Stomach (tissue), 9 donors: Measurements from ENCODE around the gene ESPN. TPM values are rescaled to one million over a fixed set of nuclear protein-coding genes. Genes with fewer than 3 reads are reported as not detected.

Experiments used
- DNase-seq, 2 donors: peaks; one replicate each; pipeline versions ENCODE4 v3.0.0 to v3.0.0-alpha.2; 2013 to 2019
- H3K27ac ChIP-seq, 5 donors: fragments of 200-600 bp in 4 of 5; sonication (generic) in 4 of 5; one replicate each; pipeline ENCODE4 v1.5.1; 2013 to 2019; ENCODE audit warnings: mild to moderate bottlenecking in 1 of 5, moderate library complexity in 1 of 5
- H3K27me3 ChIP-seq, 3 donors: fragments of 200-600 bp; sonication (generic); one replicate each; pipeline ENCODE4 v1.5.1; 2017 to 2019; ENCODE audit warnings: mixed run types in 1 of 3
- H3K36me3 ChIP-seq, 4 donors: fragments of 200-600 bp; sonication (generic); 1 replicate in 3 of 4; 2 replicates in 1 of 4; pipeline ENCODE4 v1.5.1; 2016 to 2019
- H3K4me1 ChIP-seq, 4 donors: fragments of 200-600 bp; sonication (generic); one replicate each; pipeline ENCODE4 v1.5.1; 2016 to 2019
- H3K4me3 ChIP-seq, 4 donors: fragments of 200-600 bp; sonication (generic) in 3 of 4; one replicate each; pipeline ENCODE4 v1.5.1; 2016 to 2019; ENCODE audit warnings: mild to moderate bottlenecking in 1 of 4
- H3K9me3 ChIP-seq, 4 donors: fragments of 200-600 bp; sonication (generic); one replicate each; pipeline ENCODE4 v1.5.1; 2016 to 2019
- EP300 ChIP-seq: sonication (generic); formaldehyde crosslinking; IDR thresholded peaks from one replicate; pipeline ENCODE4 v1.6.1; 2017; ENCODE audit warnings: antibody characterized with exemption
- POLR2A ChIP-seq, 4 donors: fragments of 450-650 bp; IDR thresholded peaks; one replicate each; pipeline ENCODE4 v1.6.1; 2016; ENCODE audit warnings: antibody characterized with exemption in 4 of 4, control low read depth in 2 of 4, mild to moderate bottlenecking in 1 of 4, moderate library complexity in 1 of 4
- POLR2AphosphoS5 ChIP-seq, 3 donors: sonication (generic); formaldehyde crosslinking; IDR thresholded peaks; one replicate each; pipeline ENCODE4 v1.6.1; 2016; ENCODE audit warnings: antibody characterized with exemption in 3 of 3
- WGBS, 5 donors: extraction: QIAGEN DNeasy Blood & Tissue Kit in 3 of 5; methylation state at CpG; one replicate each; pipeline versions ENCODE4 v1.1.5 to v1.1.7; 2013 to 2018; 5-methylcytosine and 5-hydroxymethylcytosine counted together
- intact Hi-C: fragments of 100-400 bp; cut with DNase I; formaldehyde crosslinking; loops from one replicate; pipeline ENCODE4 v1.15.1; 2023; ENCODE audit warnings: low total_unique reads
- polyA plus RNA-seq, 3 donors: library from polyadenylated mRNA; stranded (reverse); fragments of 200-250 nt; gene quantifications; one replicate each; pipeline ENCODE4 v1.2.3, GENCODE V29; 2013
- total RNA-seq, 5 donors: library from RNA; depleted of rRNA; stranded (reverse); fragments of >200 nt; gene quantifications; one replicate each; pipeline versions ENCODE4 v1.1.0 to v1.2.3, GENCODE V29; 2014 to 2016
- TF ChIP-seq, protein P1 (sequence below), 7 experiments: fragments of 450-650 bp in 4 of 7; fragments of 200-600 bp in 3 of 7; sonication (generic) in 3 of 7; IDR thresholded peaks; one replicate each; pipeline ENCODE4 v1.5.1; 2016 to 2019; ENCODE audit warnings: antibody characterized with exemption in 7 of 7, control low read depth in 2 of 7, mild to moderate bottlenecking in 1 of 7
- donor health status: healthy with polysubstance abuse.
- donor health status: Bipolar disorder and iron deficiency.
- donor health status: healthy.

The ESPN gene
- total and polyA plus RNA-seq, 8 donors: 1.5 to 68.4 (median 4.8) TPM; not detected in 2

- peak overlapping the region; percentile 34 to 53 (median 42) for H3K4me3 ChIP-seq
- intact Hi-C loops: loop anchor here (5.0 kb wide), 1 partner anchor 162 kb away; no protein-coding TSS in a partner anchor
- peaks cover 0 to 50% (median 33%) of the 10 kb centered on the region in 3 donors for H3K27me3 ChIP-seq
- peaks cover 23 to 59% (median 38%) of the 10 kb centered on the region in 4 donors for H3K4me1 ChIP-seq
- 0 to 8% (median 1%) methylated on average over 8 to 80 of the region's 80 CpGs for WGBS, 5 donors
- H3K9me3 ChIP-seq: no peaks in the 10 kb centered on the region
- H3K27ac ChIP-seq: peak overlapping the region in 3 of 5 donors; percentile 3 to 64 (median 60)
- peak in 1 of 2 donors; percentile 62 for DNase-seq
- TF ChIP-seq POLR2AphosphoS5 (IDR thresholded peaks at IDR 0.05): no peak
- TF ChIP-seq POLR2A (IDR thresholded peaks at IDR 0.05): no peak
- H3K36me3 ChIP-seq: no peaks in the 10 kb centered on the region
Observed at GRCh38 chr1:6485168-6486101, 60.9 kb downstream of the ESPN start.

DNA sequence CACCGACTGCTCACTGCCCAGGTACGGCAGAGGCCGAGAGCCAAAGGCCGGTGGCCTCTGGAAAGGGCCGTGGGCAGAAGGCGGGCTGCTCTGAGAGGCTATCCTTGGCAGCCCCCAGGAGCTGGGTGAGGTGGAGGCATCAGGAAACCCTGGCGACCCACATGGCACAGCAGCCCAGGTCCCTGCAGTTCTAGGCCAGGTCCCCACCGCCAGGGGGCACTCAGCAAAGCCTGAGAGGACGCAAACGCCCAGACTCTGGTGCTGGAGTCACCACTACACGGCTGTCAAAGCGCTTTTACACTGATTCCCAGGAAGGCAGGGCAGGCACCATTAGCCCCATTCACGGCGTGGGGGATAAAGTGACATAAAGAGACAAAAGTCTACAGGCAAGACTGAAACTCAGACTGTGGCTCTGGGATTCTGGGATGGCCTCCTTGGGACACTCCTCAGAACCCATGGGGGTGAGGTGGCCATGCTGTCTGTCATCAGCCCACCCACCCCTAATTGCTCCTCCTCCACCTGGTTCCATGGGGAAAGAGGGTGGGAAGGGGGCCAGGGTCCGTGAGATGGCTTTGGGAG lies 61.9 kb downstream of the ESPN start:
- TF ChIP-seq EP300 (no peak), POLR2A (IDR thresholded peaks at IDR 0.05) (no peak), POLR2AphosphoS5 (IDR thresholded peaks at IDR 0.05) (no peak)
- TF ChIP-seq, protein P1, sequence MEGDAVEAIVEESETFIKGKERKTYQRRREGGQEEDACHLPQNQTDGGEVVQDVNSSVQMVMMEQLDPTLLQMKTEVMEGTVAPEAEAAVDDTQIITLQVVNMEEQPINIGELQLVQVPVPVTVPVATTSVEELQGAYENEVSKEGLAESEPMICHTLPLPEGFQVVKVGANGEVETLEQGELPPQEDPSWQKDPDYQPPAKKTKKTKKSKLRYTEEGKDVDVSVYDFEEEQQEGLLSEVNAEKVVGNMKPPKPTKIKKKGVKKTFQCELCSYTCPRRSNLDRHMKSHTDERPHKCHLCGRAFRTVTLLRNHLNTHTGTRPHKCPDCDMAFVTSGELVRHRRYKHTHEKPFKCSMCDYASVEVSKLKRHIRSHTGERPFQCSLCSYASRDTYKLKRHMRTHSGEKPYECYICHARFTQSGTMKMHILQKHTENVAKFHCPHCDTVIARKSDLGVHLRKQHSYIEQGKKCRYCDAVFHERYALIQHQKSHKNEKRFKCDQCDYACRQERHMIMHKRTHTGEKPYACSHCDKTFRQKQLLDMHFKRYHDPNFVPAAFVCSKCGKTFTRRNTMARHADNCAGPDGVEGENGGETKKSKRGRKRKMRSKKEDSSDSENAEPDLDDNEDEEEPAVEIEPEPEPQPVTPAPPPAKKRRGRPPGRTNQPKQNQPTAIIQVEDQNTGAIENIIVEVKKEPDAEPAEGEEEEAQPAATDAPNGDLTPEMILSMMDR (IDR thresholded peaks at IDR 0.05): peak in 5 of 7 experiments; percentile 57 to 86 (median 77)
- DNase-seq: peak; percentile 90 to 95
- H3K4me1 ChIP-seq: peaks cover 28 to 70% (median 49%) of the 10 kb centered on the region in 4 donors
- H3K27me3 ChIP-seq: peaks cover 0 to 57% (median 37%) of the 10 kb centered on the region in 3 donors
- intact Hi-C loops: loop anchor here (5.0 kb wide), 1 partner anchor 161 kb away; no protein-coding TSS in a partner anchor
- no peaks in the 10 kb centered on the region for H3K36me3 ChIP-seq
- no peaks in the 10 kb centered on the region for H3K9me3 ChIP-seq
- H3K27ac ChIP-seq: no peak overlapping the region
- WGBS, 5 donors: 2 to 5% (median 2%) methylated on average over 5 to 15 of the region's 15 CpGs
- peak overlapping the region in 1 of 4 donors; percentile 34 for H3K4me3 ChIP-seq

GRCh38 chr1:6487804-6488484 lies 63.4 kb downstream of the ESPN start:
- peaks cover 30 to 75% (median 54%) of the 10 kb centered on the region in 4 donors for H3K4me1 ChIP-seq
- 80 to 91% (median 89%) methylated on average over 14 of the region's 14 CpGs for WGBS, 5 donors
- no peaks in the 10 kb centered on the region for H3K36me3 ChIP-seq
- H3K27me3 ChIP-seq: peaks cover 0 to 57% (median 37%) of the 10 kb centered on the region in 3 donors
- TF ChIP-seq, protein P1 (IDR thresholded peaks at IDR 0.05): no peak
- TF ChIP-seq EP300: no peak
- DNase-seq: no peak
- no peak overlapping the region for H3K4me3 ChIP-seq
- H3K9me3 ChIP-seq: no peaks in the 10 kb centered on the region
- H3K27ac ChIP-seq: no peak overlapping the region
- intact Hi-C loops: loop anchor here (5.0 kb wide), 1 partner anchor 159 kb away; no protein-coding TSS in a partner anchor

DNA sequence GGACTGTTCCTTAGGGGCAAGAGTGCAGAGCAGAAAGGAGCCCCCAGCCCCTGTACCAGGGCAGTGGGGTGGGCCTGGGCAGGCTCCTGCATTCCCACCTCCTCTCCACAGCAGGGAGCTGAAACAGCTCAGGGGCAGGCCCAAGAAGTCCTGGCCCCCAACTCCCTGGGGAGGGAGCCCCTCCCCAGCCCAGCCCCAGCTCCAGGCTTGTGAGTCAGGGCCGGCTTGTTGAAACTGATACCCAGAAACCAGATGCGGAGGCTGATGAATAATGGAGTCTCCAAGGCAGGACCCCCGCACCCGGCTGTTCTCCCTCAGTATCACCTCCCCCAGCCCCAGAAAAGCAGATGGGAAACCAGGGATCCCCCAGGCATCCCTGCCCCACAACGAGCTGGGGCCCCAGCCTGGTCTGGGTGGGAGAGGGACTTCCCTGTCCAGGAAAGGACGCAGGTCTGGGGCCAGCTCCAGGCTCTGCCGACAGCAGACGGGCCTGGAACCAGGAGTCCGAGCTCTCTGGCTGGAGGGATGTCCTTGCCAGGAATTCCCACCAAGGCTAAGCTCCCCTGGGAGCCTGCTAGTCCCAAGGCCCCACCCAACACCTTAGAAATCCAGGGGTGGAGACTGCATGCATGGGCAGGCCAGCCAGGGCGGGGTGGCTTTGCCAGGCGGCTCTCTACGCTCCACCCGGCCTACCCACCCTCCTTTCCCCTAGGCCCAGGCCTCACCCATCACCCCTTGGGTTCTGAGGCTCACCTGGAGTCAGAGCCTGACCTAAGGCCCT lies 64.2 kb downstream of the ESPN start:
- peaks cover 30 to 71% (median 54%) of the 10 kb centered on the region in 4 donors for H3K4me1 ChIP-seq
- WGBS, 5 donors: 60 to 79% (median 67%) methylated on average over 8 to 13 of the region's 13 CpGs
- no peaks in the 10 kb centered on the region for H3K9me3 ChIP-seq
- DNase-seq: peak; percentile 44 to 76
- H3K36me3 ChIP-seq: no peaks in the 10 kb centered on the region
- intact Hi-C loops: loop anchor here (5.0 kb wide), 1 partner anchor 159 kb away; no protein-coding TSS in a partner anchor
- H3K27me3 ChIP-seq: peaks cover 0 to 54% (median 37%) of the 10 kb centered on the region in 3 donors
- no peak overlapping the region for H3K27ac ChIP-seq
- TF ChIP-seq POLR2AphosphoS5 (IDR thresholded peaks at IDR 0.05) (no peak), POLR2A (IDR thresholded peaks at IDR 0.05) (no peak), EP300 (no peak)
- TF ChIP-seq, protein P1 (IDR thresholded peaks at IDR 0.05): no peak
- no peak overlapping the region for H3K4me3 ChIP-seq
